Measurements from ENCODE around the gene UBAC2. TPM values are rescaled to one million over a fixed set of nuclear protein-coding genes. Genes with fewer than 3 reads are reported as not detected.

The UBAC2 gene
- total and polyA plus RNA-seq, 2 donors: 53.1 to 57.2 TPM

- H3K4me1 ChIP-seq (ENCODE audit: insufficient read depth): no peaks in the 10 kb centered on the region
- DNase-seq (ENCODE audit: extremely low spot score): no peak
- WGBS: 96% methylated on average over 2 of the region's 2 CpGs
- H3K27ac ChIP-seq (ENCODE audit: low read depth): no peak overlapping the region
- no peaks in the 10 kb centered on the region for H3K36me3 ChIP-seq (ENCODE audit: insufficient read depth)
- no peak overlapping the region for H3K4me3 ChIP-seq (ENCODE audit: low read depth, low read length)
These were observed 152.6 kb downstream of the UBAC2 start for GRCh38 chr13:99353246-99353600.

GRCh38 chr13:99353836-99354235 lies 153.2 kb downstream of the UBAC2 start:
- no peaks in the 10 kb centered on the region for H3K36me3 ChIP-seq (ENCODE audit: insufficient read depth)
- H3K27ac ChIP-seq (ENCODE audit: low read depth): no peak overlapping the region
- no peak overlapping the region for H3K4me3 ChIP-seq (ENCODE audit: low read depth, low read length)
- DNase-seq (ENCODE audit: extremely low spot score): no peak
- no peaks in the 10 kb centered on the region for H3K4me1 ChIP-seq (ENCODE audit: insufficient read depth)
- WGBS: 83% methylated on average over 8 of the region's 8 CpGs

- Histone ChIP-seq H3K36me3 (ENCODE audit: insufficient read depth) (no peaks in the 10 kb centered on the region), H3K4me3 (ENCODE audit: low read depth, low read length) (no peak overlapping the region), H3K4me1 (ENCODE audit: insufficient read depth) (no peaks in the 10 kb centered on the region), H3K27ac (ENCODE audit: low read depth) (no peak overlapping the region)
- DNase-seq (ENCODE audit: extremely low spot score): no peak
- 69% methylated on average over 8 of the region's 8 CpGs for WGBS
These were observed 153.8 kb downstream of the UBAC2 start for GRCh38 chr13:99354371-99354951.

GRCh38 chr13:99355267-99356011 lies 154.8 kb downstream of the UBAC2 start:
- H3K36me3 ChIP-seq (ENCODE audit: insufficient read depth): no peaks in the 10 kb centered on the region
- H3K4me1 ChIP-seq (ENCODE audit: insufficient read depth): no peaks in the 10 kb centered on the region
- WGBS: 89% methylated on average over 18 of the region's 18 CpGs
- H3K4me3 ChIP-seq (ENCODE audit: low read depth, low read length): no peak overlapping the region
- H3K27ac ChIP-seq (ENCODE audit: low read depth): no peak overlapping the region
- DNase-seq (ENCODE audit: extremely low spot score): no peak

GRCh38 chr13:99356012-99356261 lies 155.3 kb downstream of the UBAC2 start:
- 74% methylated on average over 1 of the region's 1 CpG for WGBS
- peak overlapping the region; percentile 12 for H3K27ac ChIP-seq (ENCODE audit: low read depth)
- no peak overlapping the region for H3K4me3 ChIP-seq (ENCODE audit: low read depth, low read length)
- no peaks in the 10 kb centered on the region for H3K4me1 ChIP-seq (ENCODE audit: insufficient read depth)
- no peaks in the 10 kb centered on the region for H3K36me3 ChIP-seq (ENCODE audit: insufficient read depth)
- DNase-seq (ENCODE audit: extremely low spot score): no peak

GRCh38 chr13:99356262-99357091 lies 155.8 kb downstream of the UBAC2 start:
- DNase-seq (ENCODE audit: extremely low spot score): no peak
- Histone ChIP-seq H3K4me1 (ENCODE audit: insufficient read depth) (no peaks in the 10 kb centered on the region), H3K4me3 (ENCODE audit: low read depth, low read length) (no peak overlapping the region), H3K36me3 (ENCODE audit: insufficient read depth) (no peaks in the 10 kb centered on the region), H3K27ac (ENCODE audit: low read depth) (peak overlapping the region; percentile 12)
- WGBS: 74% methylated on average over 10 of the region's 10 CpGs

GRCh38 chr13:99357131-99357596 lies 156.5 kb downstream of the UBAC2 start:
- no peak overlapping the region for H3K4me3 ChIP-seq (ENCODE audit: low read depth, low read length)
- peak overlapping the region; percentile 68 for H3K27ac ChIP-seq (ENCODE audit: low read depth)
- no peaks in the 10 kb centered on the region for H3K4me1 ChIP-seq (ENCODE audit: insufficient read depth)
- WGBS: 71% methylated on average over 8 of the region's 8 CpGs
- no peaks in the 10 kb centered on the region for H3K36me3 ChIP-seq (ENCODE audit: insufficient read depth)
- DNase-seq (ENCODE audit: extremely low spot score): no peak

GRCh38 chr13:99357941-99358340 lies 157.3 kb downstream of the UBAC2 start:
- Histone ChIP-seq H3K4me3 (ENCODE audit: low read depth, low read length) (no peak overlapping the region), H3K27ac (ENCODE audit: low read depth) (no peak overlapping the region)

GRCh38 chr13:99359528-99359927 lies 158.9 kb downstream of the UBAC2 start:
- no peak for DNase-seq (ENCODE audit: extremely low spot score)
- H3K36me3 ChIP-seq (ENCODE audit: insufficient read depth): no peaks in the 10 kb centered on the region
- WGBS: 87% methylated on average over 6 of the region's 6 CpGs
- H3K4me1 ChIP-seq (ENCODE audit: insufficient read depth): no peaks in the 10 kb centered on the region
- no peak overlapping the region for H3K27ac ChIP-seq (ENCODE audit: low read depth)
- no peak overlapping the region for H3K4me3 ChIP-seq (ENCODE audit: low read depth, low read length)

More at GRCh38 chr13:99357941-99358340, 157.3 kb downstream of the UBAC2 start:
- H3K36me3 ChIP-seq (ENCODE audit: insufficient read depth): no peaks in the 10 kb centered on the region
- no peak for DNase-seq (ENCODE audit: extremely low spot score)
- H3K4me1 ChIP-seq (ENCODE audit: insufficient read depth): no peaks in the 10 kb centered on the region
- WGBS: 94% methylated on average over 6 of the region's 6 CpGs

- Histone ChIP-seq H3K4me1 (ENCODE audit: insufficient read depth) (no peaks in the 10 kb centered on the region), H3K36me3 (ENCODE audit: insufficient read depth) (no peaks in the 10 kb centered on the region), H3K4me3 (ENCODE audit: low read depth, low read length) (no peak overlapping the region), H3K27ac (ENCODE audit: low read depth) (no peak overlapping the region)
- WGBS: 94% methylated on average over 10 of the region's 10 CpGs
- no peak for DNase-seq (ENCODE audit: extremely low spot score)
These were observed 160.0 kb downstream of the UBAC2 start for GRCh38 chr13:99360696-99361095.

- Histone ChIP-seq H3K36me3 (ENCODE audit: insufficient read depth) (no peaks in the 10 kb centered on the region), H3K4me3 (ENCODE audit: low read depth, low read length) (no peak overlapping the region), H3K27ac (ENCODE audit: low read depth) (no peak overlapping the region), H3K4me1 (ENCODE audit: insufficient read depth) (no peaks in the 10 kb centered on the region)
- WGBS: 79% methylated on average over 3 of the region's 3 CpGs
- DNase-seq (ENCODE audit: extremely low spot score): no peak
These were observed 160.5 kb downstream of the UBAC2 start for GRCh38 chr13:99361197-99361596.

GRCh38 chr13:99362362-99362761 lies 161.7 kb downstream of the UBAC2 start:
- Histone ChIP-seq H3K4me3 (ENCODE audit: low read depth, low read length) (no peak overlapping the region), H3K36me3 (ENCODE audit: insufficient read depth) (peaks cover 1% of the 10 kb centered on the region), H3K4me1 (ENCODE audit: insufficient read depth) (no peaks in the 10 kb centered on the region), H3K27ac (ENCODE audit: low read depth) (no peak overlapping the region)
- WGBS: 87% methylated on average over 1 of the region's 1 CpG
- DNase-seq (ENCODE audit: extremely low spot score): no peak

- Histone ChIP-seq H3K4me3 (ENCODE audit: low read depth, low read length) (no peak overlapping the region), H3K36me3 (ENCODE audit: insufficient read depth) (peaks cover 2% of the 10 kb centered on the region), H3K4me1 (ENCODE audit: insufficient read depth) (no peaks in the 10 kb centered on the region), H3K27ac (ENCODE audit: low read depth) (no peak overlapping the region)
- no peak for DNase-seq (ENCODE audit: extremely low spot score)
- WGBS: 83% methylated on average over 7 of the region's 7 CpGs
These were observed 162.7 kb downstream of the UBAC2 start for GRCh38 chr13:99363391-99363790.

- 82% methylated on average over 1 of the region's 1 CpG for WGBS
- Histone ChIP-seq H3K4me3 (ENCODE audit: low read depth, low read length) (no peak overlapping the region), H3K27ac (ENCODE audit: low read depth) (no peak overlapping the region), H3K4me1 (ENCODE audit: insufficient read depth) (no peaks in the 10 kb centered on the region), H3K36me3 (ENCODE audit: insufficient read depth) (peaks cover 2% of the 10 kb centered on the region)
- no peak for DNase-seq (ENCODE audit: extremely low spot score)
These were observed 163.3 kb downstream of the UBAC2 start for GRCh38 chr13:99363949-99364348.
